ENCODE results near the gene SETD2.
"Not testable (repeated sequence)": the region's sequence is repeated elsewhere in the genome, so short reads cannot be mapped to it uniquely, and the experiment has no call there.

Gene SETD2

GRCh38 chr3:47103619-47104018 lies 60.3 kb downstream of the SETD2 start:
- no peak for DNase-seq (ENCODE audit: low spot score)

GRCh38 chr3:47102081-47102600 lies 61.8 kb downstream of the SETD2 start:
- no peak for DNase-seq (ENCODE audit: low spot score)

GRCh38 chr3:47098910-47099309 lies 65.0 kb downstream of the SETD2 start:
- DNase-seq (ENCODE audit: low spot score), result no peak

DNA sequence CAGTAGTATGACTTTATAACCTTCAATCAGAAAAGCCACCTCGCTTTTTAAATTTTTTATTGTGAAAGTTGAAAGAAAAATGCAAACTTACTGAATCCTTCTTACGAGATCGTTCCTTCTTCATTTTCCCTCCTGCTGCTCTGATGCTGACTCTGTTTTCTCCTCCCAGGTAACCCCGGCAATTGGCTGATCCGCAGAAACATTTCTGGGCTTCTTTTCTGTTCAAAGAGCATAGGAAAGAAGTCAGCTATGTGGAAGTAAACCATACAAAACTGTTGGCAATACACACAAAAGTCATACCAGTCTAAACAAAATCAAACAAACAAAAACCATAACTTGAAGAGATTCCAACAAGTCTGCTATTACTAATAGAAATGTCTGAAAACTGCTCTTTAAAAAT lies 66.0 kb downstream of the SETD2 start:
- DNase-seq (ENCODE audit: low spot score), result no peak

DNA sequence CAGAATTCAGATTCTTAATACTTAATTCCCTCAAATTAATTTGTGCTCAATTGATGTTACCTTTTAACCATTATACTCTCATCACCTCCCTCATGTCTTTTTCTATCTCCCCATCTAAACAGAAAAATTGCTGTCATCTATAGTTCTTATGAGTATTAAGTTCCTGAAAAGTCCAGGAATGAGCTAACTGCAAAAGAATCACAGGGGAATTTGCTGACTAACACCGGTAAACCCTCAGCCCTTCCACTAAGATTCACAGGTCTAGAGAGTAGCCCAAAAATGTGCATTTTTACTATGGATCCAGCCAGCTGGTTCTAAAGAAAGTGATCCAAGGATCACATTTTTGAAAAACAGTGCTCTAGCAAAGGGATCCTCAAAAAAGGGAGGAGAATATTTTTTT lies 67.0 kb downstream of the SETD2 start:
- no peak for DNase-seq (ENCODE audit: low spot score)

- DNase-seq (ENCODE audit: low spot score), result no peak
Measured at GRCh38 chr3:47092090-47092489, 71.8 kb downstream of the SETD2 start.

- DNase-seq (ENCODE audit: low spot score), result no peak
Measured at GRCh38 chr3:47089630-47090029, 74.3 kb downstream of the SETD2 start.

DNA sequence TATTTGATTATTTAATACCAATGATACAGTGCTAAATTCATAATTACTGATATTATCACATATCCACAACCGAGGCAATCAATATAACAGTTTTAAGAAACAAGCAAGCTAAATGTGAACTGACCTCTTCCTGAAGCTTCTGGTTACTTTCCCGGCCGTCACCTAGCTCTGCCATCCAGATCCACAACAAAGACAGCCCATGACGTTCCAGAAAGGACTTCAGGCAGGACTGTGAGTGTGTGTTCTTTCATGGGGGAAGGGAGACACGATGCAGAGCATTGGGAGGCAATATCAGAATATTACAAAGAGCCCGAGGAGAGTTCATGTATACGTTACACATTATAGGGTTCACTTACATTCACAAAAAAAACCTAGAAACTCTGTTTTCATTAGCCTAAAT lies 77.8 kb downstream of the SETD2 start:
- DNase-seq (ENCODE audit: low spot score), result no peak

- no peak for DNase-seq (ENCODE audit: low spot score)
Measured at GRCh38 chr3:47083786-47084185, 80.1 kb downstream of the SETD2 start.

DNA sequence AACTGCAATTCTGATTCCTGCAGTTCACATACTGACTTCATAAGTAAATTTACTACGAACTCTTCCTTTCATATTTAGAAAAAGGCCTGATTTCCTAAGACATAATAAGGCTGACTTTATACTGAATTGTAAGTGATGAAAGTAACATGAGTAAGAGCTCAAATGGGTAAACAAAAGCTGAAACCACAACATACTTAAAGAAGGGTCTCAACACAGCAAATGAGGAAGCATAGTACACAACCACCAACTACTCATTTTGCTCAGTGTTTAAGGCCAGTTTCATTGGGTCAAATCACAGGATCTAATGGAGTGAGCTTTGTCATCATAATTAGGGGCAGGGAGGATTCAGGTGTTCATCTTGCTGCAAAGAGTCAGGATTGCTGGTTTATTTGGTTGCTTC lies 81.4 kb downstream of the SETD2 start:
- no peak for DNase-seq (ENCODE audit: low spot score)

- DNase-seq (ENCODE audit: low spot score), result no peak
Measured at GRCh38 chr3:47079432-47079831, 84.5 kb downstream of the SETD2 start.

DNA sequence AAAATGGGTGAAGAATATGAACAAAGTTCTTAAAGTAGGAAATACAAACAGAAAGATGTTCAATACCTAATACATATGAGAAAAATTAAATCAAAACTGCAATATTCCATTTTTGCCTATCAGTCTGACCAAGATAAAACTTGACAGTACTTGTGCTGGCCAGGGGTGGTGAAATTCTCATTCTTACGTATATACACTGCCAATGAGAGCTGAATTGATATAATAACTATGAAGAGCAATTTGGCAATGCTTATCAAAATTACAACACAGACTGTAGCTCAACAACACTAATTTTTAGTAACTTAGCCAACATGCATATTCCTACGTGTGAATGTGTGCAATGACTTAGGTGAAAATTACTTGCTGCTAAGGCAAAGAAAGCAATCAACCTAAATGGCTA lies 90.2 kb downstream of the SETD2 start:
- no peak for DNase-seq (ENCODE audit: low spot score)

- no peak for DNase-seq (ENCODE audit: low spot score)
Measured at GRCh38 chr3:47070770-47071169, 93.1 kb downstream of the SETD2 start.

- DNase-seq (ENCODE audit: low spot score), result not testable (repeated sequence)
Measured at GRCh38 chr3:47066259-47066658, 97.7 kb downstream of the SETD2 start.

GRCh38 chr3:47065681-47066080 lies 98.2 kb downstream of the SETD2 start:
- DNase-seq (ENCODE audit: low spot score), result no peak

GRCh38 chr3:47065058-47065457 lies 98.9 kb downstream of the SETD2 start:
- DNase-seq (ENCODE audit: low spot score), result no peak

GRCh38 chr3:47057212-47057671 lies 106.7 kb downstream of the SETD2 start:
- DNase-seq (ENCODE audit: low spot score), result no peak

GRCh38 chr3:47056705-47057104 lies 107.2 kb downstream of the SETD2 start:
- no peak for DNase-seq (ENCODE audit: low spot score)

- DNase-seq (ENCODE audit: low spot score), result no peak
Measured at GRCh38 chr3:47054412-47054811, 109.5 kb downstream of the SETD2 start.

GRCh38 chr3:47047673-47048072 lies 116.2 kb downstream of the SETD2 start:
- no peak for DNase-seq (ENCODE audit: low spot score)

GRCh38 chr3:47047069-47047468 lies 116.8 kb downstream of the SETD2 start:
- no peak for DNase-seq (ENCODE audit: low spot score)

GRCh38 chr3:47042231-47042791 lies 121.6 kb downstream of the SETD2 start:
- no peak for DNase-seq (ENCODE audit: low spot score)

DNA sequence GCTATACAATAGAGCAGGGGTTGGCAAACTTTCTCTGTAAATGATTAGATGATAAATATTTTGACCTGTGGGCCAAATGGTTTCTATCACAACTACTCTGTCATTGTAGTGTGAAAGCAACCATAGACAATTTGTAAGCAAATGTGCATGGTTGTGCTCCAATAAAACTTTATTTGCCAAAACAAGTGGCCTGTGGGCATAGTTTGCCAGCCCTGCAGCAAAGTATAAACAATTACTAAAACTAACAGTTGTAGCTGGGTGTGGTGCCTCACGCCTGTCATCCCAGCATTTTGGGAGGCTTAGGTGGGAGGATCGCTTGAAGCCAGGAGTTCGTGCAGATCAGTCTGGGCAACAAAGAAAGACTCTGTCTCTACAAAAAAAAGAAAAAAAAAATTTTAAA lies 122.8 kb downstream of the SETD2 start:
- no peak for DNase-seq (ENCODE audit: low spot score)

GRCh38 chr3:47037302-47037701 lies 126.6 kb downstream of the SETD2 start:
- not testable (repeated sequence) for DNase-seq (ENCODE audit: low spot score)

Data from kidney capillary endothelial cell (primary cell).